Gastroesophageal sphincter (tissue), 4 donors: ENCODE data around the gene L3MBTL4. TPM values are rescaled to one million over a fixed set of nuclear protein-coding genes. Genes with fewer than 3 reads are reported as not detected.

Source experiments
- ATAC-seq: fragments of 150-250 bp; one replicate; pipeline ENCODE4 v1.9.1; 2016; ENCODE audit warnings: mild to moderate bottlenecking, moderate library complexity
- H3K27ac ChIP-seq, 4 donors: fragments of 200-600 bp; sonication (generic) in 3 of 4; 1 replicate in 3 of 4; 2 replicates in 1 of 4; pipeline ENCODE4 v1.5.1; 2016 to 2019
- H3K27me3 ChIP-seq: fragments of 200-600 bp; sonication (generic); one replicate; pipeline ENCODE4 v1.5.1; 2019
- H3K36me3 ChIP-seq, 2 donors: fragments of 200-600 bp; sonication (generic); one replicate each; pipeline ENCODE4 v1.5.1; 2019; ENCODE audit warnings: control low read depth in 1 of 2
- H3K4me1 ChIP-seq, 3 donors: fragments of 200-600 bp; sonication (generic); 1 replicate in 2 of 3; 2 replicates in 1 of 3; pipeline ENCODE4 v1.5.1; 2016 to 2019; ENCODE audit warnings: control low read depth in 2 of 3
- H3K4me3 ChIP-seq, 2 donors: fragments of 200-600 bp; sonication (generic); one replicate each; pipeline ENCODE4 v1.5.1; 2019; ENCODE audit warnings: mild to moderate bottlenecking in 1 of 2, moderate library complexity in 1 of 2
- H3K9me3 ChIP-seq, 3 donors: fragments of 200-600 bp; sonication (generic); one replicate each; pipeline ENCODE4 v1.5.1; 2017 to 2019; ENCODE audit warnings: control low read depth in 2 of 3
- EP300 ChIP-seq: sonication (generic); formaldehyde crosslinking; IDR thresholded peaks from one replicate; pipeline ENCODE4 v1.6.1; 2017; ENCODE audit warnings: antibody characterized with exemption, mild to moderate bottlenecking
- POLR2A ChIP-seq, 2 donors: fragments of 450-650 bp; IDR thresholded peaks; one replicate each; pipeline ENCODE4 v1.6.1; 2017; ENCODE audit warnings: antibody characterized with exemption in 2 of 2, mild to moderate bottlenecking in 2 of 2, moderate library complexity in 1 of 2
- POLR2AphosphoS5 ChIP-seq: sonication (generic); formaldehyde crosslinking; IDR thresholded peaks from one replicate; pipeline ENCODE4 v1.6.1; 2017; ENCODE audit warnings: antibody characterized with exemption
- WGBS, 2 donors: methylation state at CpG; one replicate each; pipeline ENCODE4 v1.1.5; 2018; ENCODE audit warnings: low coverage in 1 of 2; 5-methylcytosine and 5-hydroxymethylcytosine counted together
- total RNA-seq, 4 donors: library from RNA; depleted of rRNA; stranded (reverse); fragments of >200 nt; gene quantifications; one replicate each; pipeline ENCODE4 v1.1.0, GENCODE V29; 2016
- TF ChIP-seq, protein P1 (sequence below), 4 experiments: fragments of 200-600 bp in 2 of 4; fragments of 450-650 bp in 2 of 4; sonication (generic) in 1 of 4; IDR thresholded peaks; one replicate each; pipeline ENCODE4 v1.5.1; 2017 to 2019; ENCODE audit warnings: antibody characterized with exemption in 4 of 4, mild to moderate bottlenecking in 2 of 4, moderate library complexity in 2 of 4

L3MBTL4 gene
- total RNA-seq, 4 donors from 2014 or later, result 0.46 to 8.1 (median 4.9) TPM

DNA sequence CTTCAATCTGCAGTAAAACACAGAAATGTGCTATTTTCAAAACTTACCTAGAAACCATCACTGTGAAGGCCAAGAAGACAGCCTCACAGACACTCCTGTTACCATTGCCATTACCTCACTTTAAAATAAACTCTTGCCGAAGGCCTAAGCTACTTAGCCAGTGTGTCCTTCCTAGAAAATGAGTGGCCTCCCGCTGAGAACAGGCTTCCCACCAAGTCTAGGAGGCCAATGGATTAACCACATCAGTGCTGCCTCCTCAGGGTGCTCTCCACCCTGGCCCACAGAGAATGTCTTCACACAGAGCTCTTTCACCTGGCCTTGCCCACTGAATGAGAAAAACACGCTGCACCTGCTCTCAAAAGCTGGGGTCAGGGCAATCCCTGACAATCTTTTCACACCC is 47.5 kb downstream of the L3MBTL4 start:
- Histone ChIP-seq H3K27ac (no peak overlapping the region), H3K27me3 (no peaks in the 10 kb centered on the region), H3K9me3 (no peaks in the 10 kb centered on the region), H3K36me3 (no peaks in the 10 kb centered on the region), H3K4me3 (no peak overlapping the region), H3K4me1 (peaks cover 0 to 12% (median 0%) of the 10 kb centered on the region in 3 donors)
- no peak for ATAC-seq
- 100% methylated on average over 1 of the region's 3 CpGs; no CpG with 5 or more reads in 1 of the 2 donors for WGBS, 2 donors
- TF ChIP-seq POLR2AphosphoS5 (no peak), EP300 (no peak), POLR2A (IDR thresholded peaks at IDR 0.05) (no peak)
- TF ChIP-seq, protein P1, sequence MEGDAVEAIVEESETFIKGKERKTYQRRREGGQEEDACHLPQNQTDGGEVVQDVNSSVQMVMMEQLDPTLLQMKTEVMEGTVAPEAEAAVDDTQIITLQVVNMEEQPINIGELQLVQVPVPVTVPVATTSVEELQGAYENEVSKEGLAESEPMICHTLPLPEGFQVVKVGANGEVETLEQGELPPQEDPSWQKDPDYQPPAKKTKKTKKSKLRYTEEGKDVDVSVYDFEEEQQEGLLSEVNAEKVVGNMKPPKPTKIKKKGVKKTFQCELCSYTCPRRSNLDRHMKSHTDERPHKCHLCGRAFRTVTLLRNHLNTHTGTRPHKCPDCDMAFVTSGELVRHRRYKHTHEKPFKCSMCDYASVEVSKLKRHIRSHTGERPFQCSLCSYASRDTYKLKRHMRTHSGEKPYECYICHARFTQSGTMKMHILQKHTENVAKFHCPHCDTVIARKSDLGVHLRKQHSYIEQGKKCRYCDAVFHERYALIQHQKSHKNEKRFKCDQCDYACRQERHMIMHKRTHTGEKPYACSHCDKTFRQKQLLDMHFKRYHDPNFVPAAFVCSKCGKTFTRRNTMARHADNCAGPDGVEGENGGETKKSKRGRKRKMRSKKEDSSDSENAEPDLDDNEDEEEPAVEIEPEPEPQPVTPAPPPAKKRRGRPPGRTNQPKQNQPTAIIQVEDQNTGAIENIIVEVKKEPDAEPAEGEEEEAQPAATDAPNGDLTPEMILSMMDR (IDR thresholded peaks at IDR 0.05), result no peak

DNA sequence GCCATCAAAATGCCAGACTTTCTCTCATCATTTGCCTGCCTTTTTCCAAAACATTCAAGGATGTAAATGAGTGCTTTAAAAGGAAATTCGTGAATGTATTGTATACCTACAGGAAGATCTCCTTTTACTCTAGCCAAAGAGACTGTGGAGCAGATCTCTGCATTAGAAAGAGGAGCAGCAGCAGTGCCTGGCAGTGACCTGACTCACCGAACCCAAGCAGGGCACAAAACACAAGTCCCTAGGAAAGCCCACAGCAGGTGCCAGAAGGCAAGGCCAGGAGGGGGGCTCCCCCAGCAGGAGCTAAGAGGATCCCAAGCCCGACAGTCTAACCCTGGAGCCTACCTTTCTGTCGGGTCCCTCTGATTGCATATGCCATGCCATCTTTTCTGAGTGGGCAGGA is 47.9 kb downstream of the L3MBTL4 start:
- no peak for ATAC-seq
- H3K36me3 ChIP-seq, result no peaks in the 10 kb centered on the region
- no peaks in the 10 kb centered on the region for H3K27me3 ChIP-seq
- no peak overlapping the region for H3K27ac ChIP-seq
- H3K9me3 ChIP-seq, result no peaks in the 10 kb centered on the region
- 38 to 60% methylated on average over 2 of the region's 4 CpGs for WGBS, 2 donors
- TF ChIP-seq, protein P1 (IDR thresholded peaks at IDR 0.05), result no peak
- TF ChIP-seq POLR2AphosphoS5 (no peak), EP300 (no peak), POLR2A (IDR thresholded peaks at IDR 0.05) (no peak)
- peaks cover 0 to 12% (median 0%) of the 10 kb centered on the region in 3 donors for H3K4me1 ChIP-seq
- H3K4me3 ChIP-seq, result no peak overlapping the region

DNA sequence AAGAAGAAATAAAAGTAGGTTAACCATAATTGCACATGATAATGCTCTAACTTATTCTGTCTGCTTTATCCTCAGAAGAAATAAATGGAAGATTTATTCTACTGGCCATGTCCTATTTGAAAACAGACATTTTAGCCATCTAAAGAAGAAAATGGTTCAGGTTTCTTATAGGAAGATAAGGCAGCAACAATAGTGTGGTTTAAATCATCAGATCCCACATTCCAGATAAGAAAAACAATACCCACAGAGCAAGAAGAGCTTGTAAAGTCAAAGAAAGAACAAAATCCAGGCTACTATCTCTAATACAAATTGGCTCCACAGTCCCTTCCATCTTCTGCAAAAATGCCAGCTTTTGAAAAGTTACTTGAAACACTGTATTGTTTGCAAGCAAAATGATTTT is 49.3 kb downstream of the L3MBTL4 start:
- Histone ChIP-seq H3K9me3 (no peaks in the 10 kb centered on the region), H3K4me3 (no peak overlapping the region), H3K4me1 (peaks cover 0 to 2% (median 0%) of the 10 kb centered on the region in 3 donors), H3K27me3 (no peaks in the 10 kb centered on the region), H3K27ac (no peak overlapping the region), H3K36me3 (no peaks in the 10 kb centered on the region)
- ATAC-seq, result no peak
- TF ChIP-seq, protein P1 (IDR thresholded peaks at IDR 0.05), result no peak
- TF ChIP-seq POLR2AphosphoS5, result no peak
- TF ChIP-seq EP300, result no peak

DNA sequence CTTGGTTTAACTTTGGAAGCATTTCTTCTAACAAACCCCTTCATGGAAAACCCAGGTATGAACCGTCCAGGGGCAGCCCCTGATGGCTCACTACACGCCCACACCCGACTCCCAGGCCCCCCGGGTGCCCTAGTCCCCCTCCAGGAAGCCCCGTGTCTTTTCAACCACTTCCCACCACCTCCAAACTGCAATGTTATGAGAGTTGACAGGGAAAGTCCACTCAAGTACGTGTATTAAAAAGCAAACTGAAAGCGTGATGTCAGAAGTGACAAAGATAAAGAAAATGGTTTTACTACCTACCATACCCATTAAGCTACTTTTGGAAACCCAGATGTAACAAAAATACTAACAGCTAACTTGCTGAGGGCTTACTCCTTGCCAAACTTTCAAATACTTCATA is 51.5 kb downstream of the L3MBTL4 start:
- TF ChIP-seq POLR2AphosphoS5, result no peak
- no peak for TF ChIP-seq EP300
- no peak for TF ChIP-seq POLR2A (IDR thresholded peaks at IDR 0.05)
- Histone ChIP-seq H3K4me1 (no peaks in the 10 kb centered on the region), H3K36me3 (no peaks in the 10 kb centered on the region), H3K27ac (no peak overlapping the region), H3K4me3 (no peak overlapping the region), H3K27me3 (no peaks in the 10 kb centered on the region), H3K9me3 (no peaks in the 10 kb centered on the region)
- 67 to 79% methylated on average over 4 to 6 of the region's 7 CpGs for WGBS, 2 donors
- ATAC-seq, result no peak

DNA sequence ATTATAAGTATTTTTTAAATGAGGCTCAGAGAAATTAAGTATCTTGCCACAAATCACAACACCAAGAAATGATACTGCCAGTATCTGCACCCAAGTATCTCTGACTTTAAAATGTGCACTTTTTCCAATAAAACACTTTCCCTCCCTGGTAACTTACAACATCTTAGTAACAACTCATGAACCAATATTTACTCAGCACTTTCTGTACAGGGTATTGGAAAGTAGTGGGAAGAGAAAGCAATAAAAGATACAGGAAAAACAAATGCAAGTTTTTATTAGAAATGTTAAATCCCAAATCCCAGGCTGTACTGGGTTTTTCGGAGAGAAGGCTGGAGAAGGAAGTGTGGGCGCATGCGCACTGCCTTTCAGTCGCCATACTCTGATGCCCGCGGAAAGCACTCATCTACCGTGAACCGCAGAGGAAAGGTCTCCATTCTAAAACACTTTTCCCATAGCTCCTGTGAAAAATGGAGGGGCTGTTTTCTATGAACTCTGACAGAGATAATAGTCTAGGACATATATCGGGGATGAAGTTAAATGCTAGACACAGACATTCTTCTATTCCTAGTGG is 52.1 kb downstream of the L3MBTL4 start:
- TF ChIP-seq, protein P1 (IDR thresholded peaks at IDR 0.05), result no peak
- TF ChIP-seq POLR2AphosphoS5 (no peak), EP300 (no peak), POLR2A (IDR thresholded peaks at IDR 0.05) (no peak)
- WGBS, 2 donors, result 81 to 85% methylated on average over 4 to 9 of the region's 9 CpGs
- Histone ChIP-seq H3K36me3 (no peaks in the 10 kb centered on the region), H3K4me3 (no peak overlapping the region), H3K4me1 (no peaks in the 10 kb centered on the region), H3K27ac (no peak overlapping the region), H3K27me3 (no peaks in the 10 kb centered on the region), H3K9me3 (no peaks in the 10 kb centered on the region)
- no peak for ATAC-seq
